ENCODE results near the gene OR10J5. TPM values are rescaled to one million over a fixed set of nuclear protein-coding genes. Genes with fewer than 3 reads are reported as not detected.

OR10J5 gene
- total and polyA plus RNA-seq, 2 experiments from 2014 or later: not detected

DNA sequence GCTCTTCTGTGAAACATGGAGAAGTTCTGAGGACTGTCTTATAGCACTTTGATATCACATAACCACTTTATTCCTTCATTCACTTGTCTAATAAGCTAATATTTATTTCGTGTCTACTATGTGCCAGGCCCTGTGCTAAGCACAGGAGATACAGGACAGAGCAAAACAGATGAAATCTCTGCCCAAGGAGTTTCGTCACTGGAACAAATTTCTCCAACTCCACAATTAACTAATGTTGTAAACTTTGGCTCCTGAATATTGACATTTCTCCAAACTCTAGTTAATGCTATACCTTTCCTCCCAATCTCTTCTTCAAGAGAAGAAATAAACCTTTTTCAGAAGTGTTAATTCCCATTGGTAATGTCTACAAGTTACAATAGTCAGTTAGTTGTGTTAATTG, 24.8 kb upstream of the OR10J5 start:
- Histone ChIP-seq H3K4me1 (ENCODE audit: insufficient read depth) (no peaks in the 10 kb centered on the region), H3K27ac (no peak overlapping the region), H3K79me2 (no peaks in the 10 kb centered on the region), H4K20me1 (ENCODE audit: insufficient read depth, poor library complexity, severe bottlenecking) (no peaks in the 10 kb centered on the region), H2AFZ (no peak overlapping the region), H3K36me3 (replicated peaks; ENCODE audit: insufficient read depth, low read depth) (no peaks in the 10 kb centered on the region), H3K9me2 (replicated peaks; ENCODE audit: insufficient read depth) (no peaks in the 10 kb centered on the region), H3K4me3 (no peak overlapping the region), H3K27me3 (no peaks in the 10 kb centered on the region), H3K4me2 (no peak overlapping the region), H3K9me3 (ENCODE audit: low read depth) (no peaks in the 10 kb centered on the region)
- no peak for TF ChIP-seq EZH2 (IDR thresholded peaks at IDR 0.05; ENCODE audit: borderline replicate concordance)
- TF ChIP-seq EZH2phosphoT487 (IDR thresholded peaks at IDR 0.05; ENCODE audit: low read depth, severe bottlenecking, unreplicated experiment): no peak
- TF ChIP-seq, protein P1, sequence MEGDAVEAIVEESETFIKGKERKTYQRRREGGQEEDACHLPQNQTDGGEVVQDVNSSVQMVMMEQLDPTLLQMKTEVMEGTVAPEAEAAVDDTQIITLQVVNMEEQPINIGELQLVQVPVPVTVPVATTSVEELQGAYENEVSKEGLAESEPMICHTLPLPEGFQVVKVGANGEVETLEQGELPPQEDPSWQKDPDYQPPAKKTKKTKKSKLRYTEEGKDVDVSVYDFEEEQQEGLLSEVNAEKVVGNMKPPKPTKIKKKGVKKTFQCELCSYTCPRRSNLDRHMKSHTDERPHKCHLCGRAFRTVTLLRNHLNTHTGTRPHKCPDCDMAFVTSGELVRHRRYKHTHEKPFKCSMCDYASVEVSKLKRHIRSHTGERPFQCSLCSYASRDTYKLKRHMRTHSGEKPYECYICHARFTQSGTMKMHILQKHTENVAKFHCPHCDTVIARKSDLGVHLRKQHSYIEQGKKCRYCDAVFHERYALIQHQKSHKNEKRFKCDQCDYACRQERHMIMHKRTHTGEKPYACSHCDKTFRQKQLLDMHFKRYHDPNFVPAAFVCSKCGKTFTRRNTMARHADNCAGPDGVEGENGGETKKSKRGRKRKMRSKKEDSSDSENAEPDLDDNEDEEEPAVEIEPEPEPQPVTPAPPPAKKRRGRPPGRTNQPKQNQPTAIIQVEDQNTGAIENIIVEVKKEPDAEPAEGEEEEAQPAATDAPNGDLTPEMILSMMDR (IDR thresholded peaks at IDR 0.05; ENCODE audit: poor library complexity): no peak
- no peak for DNase-seq (ENCODE audit: low spot score)
- WGBS (ENCODE audit: low lambda C conversion rate, missing lambda C conversion rate): 26% methylated on average over 2 of the region's 2 CpGs

GRCh38 chr1:159556931-159557369, 21.1 kb upstream of the OR10J5 start:
- H3K79me2 ChIP-seq: no peaks in the 10 kb centered on the region
- no peaks in the 10 kb centered on the region for H3K4me1 ChIP-seq (ENCODE audit: insufficient read depth)
- TF ChIP-seq EZH2phosphoT487 (IDR thresholded peaks at IDR 0.05; ENCODE audit: low read depth, severe bottlenecking, unreplicated experiment): no peak
- TF ChIP-seq EZH2 (IDR thresholded peaks at IDR 0.05; ENCODE audit: borderline replicate concordance): no peak
- TF ChIP-seq, protein P1 (IDR thresholded peaks at IDR 0.05; ENCODE audit: poor library complexity): no peak
- 40% methylated on average over 3 of the region's 3 CpGs for WGBS (ENCODE audit: low lambda C conversion rate, missing lambda C conversion rate)
- no peaks in the 10 kb centered on the region for H3K27me3 ChIP-seq
- no peak overlapping the region for H3K4me2 ChIP-seq
- no peaks in the 10 kb centered on the region for H3K9me2 ChIP-seq (replicated peaks; ENCODE audit: insufficient read depth)
- no peaks in the 10 kb centered on the region for H4K20me1 ChIP-seq (ENCODE audit: insufficient read depth, poor library complexity, severe bottlenecking)
- DNase-seq (ENCODE audit: low spot score): no peak
- no peaks in the 10 kb centered on the region for H3K36me3 ChIP-seq (replicated peaks; ENCODE audit: insufficient read depth, low read depth)
- no peak overlapping the region for H3K4me3 ChIP-seq
- no peaks in the 10 kb centered on the region for H3K9me3 ChIP-seq (ENCODE audit: low read depth)
- no peak overlapping the region for H3K27ac ChIP-seq
- no peak overlapping the region for H2AFZ ChIP-seq

GRCh38 chr1:159554696-159555095, 18.9 kb upstream of the OR10J5 start:
- no peaks in the 10 kb centered on the region for H3K27me3 ChIP-seq
- no peak for DNase-seq (ENCODE audit: low spot score)
- TF ChIP-seq, protein P1 (IDR thresholded peaks at IDR 0.05; ENCODE audit: poor library complexity): no peak
- no peak for TF ChIP-seq EZH2 (IDR thresholded peaks at IDR 0.05; ENCODE audit: borderline replicate concordance)
- no peak for TF ChIP-seq EZH2phosphoT487 (IDR thresholded peaks at IDR 0.05; ENCODE audit: low read depth, severe bottlenecking, unreplicated experiment)
- no peak overlapping the region for H3K4me2 ChIP-seq
- H3K9me2 ChIP-seq (replicated peaks; ENCODE audit: insufficient read depth): no peaks in the 10 kb centered on the region
- H3K9me3 ChIP-seq (ENCODE audit: low read depth): no peaks in the 10 kb centered on the region
- H3K36me3 ChIP-seq (replicated peaks; ENCODE audit: insufficient read depth, low read depth): no peaks in the 10 kb centered on the region
- H3K27ac ChIP-seq: no peak overlapping the region
- 7% methylated on average over 1 of the region's 1 CpG for whole genome bisulfite sequencing (ENCODE audit: low lambda C conversion rate, missing lambda C conversion rate)
- no peaks in the 10 kb centered on the region for H3K4me1 ChIP-seq (ENCODE audit: insufficient read depth)
- no peaks in the 10 kb centered on the region for H3K79me2 ChIP-seq
- no peaks in the 10 kb centered on the region for H4K20me1 ChIP-seq (ENCODE audit: insufficient read depth, poor library complexity, severe bottlenecking)
- H2AFZ ChIP-seq: no peak overlapping the region
- no peak overlapping the region for H3K4me3 ChIP-seq

GRCh38 chr1:159554261-159554660, 18.5 kb upstream of the OR10J5 start:
- TF ChIP-seq, protein P1 (IDR thresholded peaks at IDR 0.05; ENCODE audit: poor library complexity): no peak
- TF ChIP-seq EZH2 (IDR thresholded peaks at IDR 0.05; ENCODE audit: borderline replicate concordance): no peak
- TF ChIP-seq EZH2phosphoT487 (IDR thresholded peaks at IDR 0.05; ENCODE audit: low read depth, severe bottlenecking, unreplicated experiment): no peak
- no peak for DNase-seq (ENCODE audit: low spot score)
- 24% methylated on average over 3 of the region's 3 CpGs for WGBS (ENCODE audit: low lambda C conversion rate, missing lambda C conversion rate)
- Histone ChIP-seq H3K27me3 (no peaks in the 10 kb centered on the region), H4K20me1 (ENCODE audit: insufficient read depth, poor library complexity, severe bottlenecking) (no peaks in the 10 kb centered on the region), H3K4me2 (no peak overlapping the region), H2AFZ (no peak overlapping the region), H3K4me1 (ENCODE audit: insufficient read depth) (no peaks in the 10 kb centered on the region), H3K4me3 (no peak overlapping the region), H3K9me3 (ENCODE audit: low read depth) (no peaks in the 10 kb centered on the region), H3K27ac (no peak overlapping the region), H3K79me2 (no peaks in the 10 kb centered on the region), H3K9me2 (replicated peaks; ENCODE audit: insufficient read depth) (no peaks in the 10 kb centered on the region), H3K36me3 (replicated peaks; ENCODE audit: insufficient read depth, low read depth) (no peaks in the 10 kb centered on the region)
